Peyer's patch (tissue), 4 donors: Measurements from ENCODE around the gene RIC8B. TPM values are rescaled to one million over a fixed set of nuclear protein-coding genes. Genes with fewer than 3 reads are reported as not detected.

ENCODE experiments used
- DNase-seq, 3 donors: peaks; one replicate each; pipeline ENCODE4 v3.0.0-alpha.2; 2017 to 2019
- H3K27ac ChIP-seq, 4 donors: fragments of 200-600 bp; sonication (generic); one replicate each; pipeline ENCODE4 v1.5.1; 2016 to 2019
- H3K27me3 ChIP-seq, 2 donors: fragments of 200-600 bp; sonication (generic); one replicate each; pipeline ENCODE4 v1.5.1; 2019
- H3K36me3 ChIP-seq, 3 donors: fragments of 200-600 bp; sonication (generic); one replicate each; pipeline ENCODE4 v1.5.1; 2016 to 2019
- H3K4me1 ChIP-seq, 4 donors: fragments of 200-600 bp; sonication (generic); one replicate each; pipeline ENCODE4 v1.5.1; 2016 to 2019
- H3K4me3 ChIP-seq, 4 donors: fragments of 200-600 bp; sonication (generic); 1 replicate in 3 of 4; 2 replicates in 1 of 4; pipeline ENCODE4 v1.5.1; 2016 to 2019; ENCODE audit warnings: mild to moderate bottlenecking in 1 of 4
- H3K9me3 ChIP-seq, 4 donors: fragments of 200-600 bp; sonication (generic); one replicate each; pipeline ENCODE4 v1.5.1; 2016 to 2019; ENCODE audit warnings: mild to moderate bottlenecking in 1 of 4
- POLR2A ChIP-seq, 2 donors: fragments of 450-650 bp; IDR thresholded peaks; one replicate each; pipeline ENCODE4 v1.5.1; 2017; ENCODE audit warnings: antibody characterized with exemption in 2 of 2, mild to moderate bottlenecking in 2 of 2, moderate library complexity in 2 of 2
- total RNA-seq, 4 donors: library from RNA; depleted of rRNA; stranded (reverse); fragments of >200 nt; gene quantifications; one replicate each; pipeline ENCODE4 v1.1.0, GENCODE V29; 2016
- TF ChIP-seq, protein P1 (sequence below), 6 experiments: fragments of 450-650 bp in 4 of 6; fragments of 200-600 bp in 2 of 6; sonication (generic) in 1 of 6; IDR thresholded peaks; one replicate each; pipeline ENCODE4 v1.5.1; 2017 to 2019; ENCODE audit warnings: antibody characterized with exemption in 6 of 6, mild to moderate bottlenecking in 3 of 6, moderate library complexity in 1 of 6

The RIC8B gene
- total RNA-seq, 4 donors from 2014 or later = 9.5 to 23.1 (median 16.2) TPM

DNA sequence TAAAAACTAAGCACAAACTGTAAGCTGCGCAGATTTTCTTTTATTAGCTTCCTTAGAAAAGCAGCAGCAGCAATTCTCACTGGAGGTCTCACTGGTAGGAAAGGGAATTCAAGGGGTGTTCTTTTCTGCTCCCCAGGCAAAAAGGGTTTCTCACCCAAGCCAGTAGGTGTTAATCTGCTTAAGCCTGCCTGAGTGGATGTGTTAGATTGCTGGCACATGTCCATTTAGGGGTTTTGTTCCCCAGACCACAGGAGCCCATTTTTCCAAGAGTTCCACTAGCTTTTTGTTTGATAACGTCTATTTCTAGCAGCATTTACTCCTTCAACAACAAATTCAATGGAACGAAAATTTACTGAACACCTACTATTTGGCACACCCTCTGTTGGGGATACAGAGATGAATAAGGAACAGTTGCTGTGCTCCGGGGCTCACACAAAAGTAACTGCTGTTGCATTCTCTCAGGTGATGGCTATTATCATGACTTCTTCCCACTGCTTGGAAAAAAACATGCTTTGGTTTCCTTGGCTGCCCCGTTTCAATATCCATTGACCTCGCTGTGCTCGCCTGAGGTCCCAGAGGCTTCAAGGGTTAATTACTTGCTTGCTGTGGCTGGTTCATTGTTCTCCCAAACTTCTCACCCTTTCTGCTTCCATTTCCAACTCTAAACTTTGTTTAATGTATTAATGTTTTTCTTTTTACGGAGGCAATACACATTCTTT is 31.1 kb upstream of the RIC8B start:
- H3K9me3 ChIP-seq = no peaks in the 10 kb centered on the region
- H3K4me1 ChIP-seq = peaks cover 0 to 6% (median 0%) of the 10 kb centered on the region in 4 donors
- H3K36me3 ChIP-seq = no peaks in the 10 kb centered on the region
- DNase-seq = no peak
- H3K27me3 ChIP-seq = no peaks in the 10 kb centered on the region
- H3K4me3 ChIP-seq = no peak overlapping the region
- TF ChIP-seq, protein P1, sequence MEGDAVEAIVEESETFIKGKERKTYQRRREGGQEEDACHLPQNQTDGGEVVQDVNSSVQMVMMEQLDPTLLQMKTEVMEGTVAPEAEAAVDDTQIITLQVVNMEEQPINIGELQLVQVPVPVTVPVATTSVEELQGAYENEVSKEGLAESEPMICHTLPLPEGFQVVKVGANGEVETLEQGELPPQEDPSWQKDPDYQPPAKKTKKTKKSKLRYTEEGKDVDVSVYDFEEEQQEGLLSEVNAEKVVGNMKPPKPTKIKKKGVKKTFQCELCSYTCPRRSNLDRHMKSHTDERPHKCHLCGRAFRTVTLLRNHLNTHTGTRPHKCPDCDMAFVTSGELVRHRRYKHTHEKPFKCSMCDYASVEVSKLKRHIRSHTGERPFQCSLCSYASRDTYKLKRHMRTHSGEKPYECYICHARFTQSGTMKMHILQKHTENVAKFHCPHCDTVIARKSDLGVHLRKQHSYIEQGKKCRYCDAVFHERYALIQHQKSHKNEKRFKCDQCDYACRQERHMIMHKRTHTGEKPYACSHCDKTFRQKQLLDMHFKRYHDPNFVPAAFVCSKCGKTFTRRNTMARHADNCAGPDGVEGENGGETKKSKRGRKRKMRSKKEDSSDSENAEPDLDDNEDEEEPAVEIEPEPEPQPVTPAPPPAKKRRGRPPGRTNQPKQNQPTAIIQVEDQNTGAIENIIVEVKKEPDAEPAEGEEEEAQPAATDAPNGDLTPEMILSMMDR (IDR thresholded peaks at IDR 0.05) = no peak
- H3K27ac ChIP-seq = no peak overlapping the region

DNA sequence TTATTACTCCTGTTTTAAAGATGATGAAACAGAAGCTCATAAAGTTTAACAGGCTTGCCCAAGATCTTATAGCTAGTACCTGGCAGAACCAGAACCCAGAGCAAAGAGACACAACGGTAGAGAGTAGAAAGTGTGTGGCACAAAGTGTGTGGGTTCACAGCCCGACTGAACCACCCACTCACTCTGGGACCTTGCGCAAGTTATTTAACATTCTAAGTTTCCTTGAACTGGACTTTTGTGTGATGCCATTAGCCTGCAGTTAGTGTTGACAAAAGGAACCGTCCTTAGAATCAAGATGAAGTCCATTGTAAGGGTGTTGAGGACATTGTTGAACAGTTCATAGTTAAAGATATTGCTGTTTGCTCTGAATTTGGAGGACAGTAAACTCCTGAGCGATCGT is 29.9 kb upstream of the RIC8B start:
- Histone ChIP-seq H3K27ac (no peak overlapping the region), H3K9me3 (no peaks in the 10 kb centered on the region), H3K4me1 (peaks cover 0 to 6% (median 0%) of the 10 kb centered on the region in 4 donors), H3K36me3 (no peaks in the 10 kb centered on the region), H3K4me3 (no peak overlapping the region), H3K27me3 (no peaks in the 10 kb centered on the region)
- no peak for DNase-seq
- TF ChIP-seq, protein P1 (IDR thresholded peaks at IDR 0.05) = no peak
- TF ChIP-seq POLR2A (IDR thresholded peaks at IDR 0.05) = no peak

DNA sequence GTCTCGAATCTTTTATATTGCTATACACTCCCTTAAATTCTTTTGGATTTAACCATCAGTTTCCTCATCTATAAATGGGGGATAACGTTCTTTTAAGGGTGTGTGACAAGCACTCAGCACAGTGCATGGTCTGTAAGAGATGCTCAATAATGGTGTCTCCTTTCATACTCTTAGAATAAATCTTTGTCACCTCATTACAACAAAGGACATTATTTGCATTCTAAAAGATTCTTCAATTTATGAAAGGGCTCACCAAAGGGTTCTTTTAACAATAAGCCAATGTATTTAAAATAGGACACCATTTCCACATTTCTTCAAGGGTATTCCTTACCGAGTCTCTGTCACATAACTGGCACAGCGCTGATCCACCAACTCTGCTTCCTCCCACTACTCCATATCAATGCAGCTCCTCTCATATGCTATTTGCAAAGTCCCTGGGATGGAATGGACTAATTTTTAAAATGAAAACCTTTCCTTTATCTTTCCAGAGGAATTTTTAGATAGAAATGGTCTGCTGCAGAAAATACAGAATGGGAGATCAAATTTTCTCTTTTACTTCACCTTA is 29.2 kb upstream of the RIC8B start:
- Histone ChIP-seq H3K27ac (no peak overlapping the region), H3K36me3 (no peaks in the 10 kb centered on the region), H3K9me3 (no peaks in the 10 kb centered on the region), H3K4me1 (no peaks in the 10 kb centered on the region), H3K4me3 (no peak overlapping the region), H3K27me3 (no peaks in the 10 kb centered on the region)
- no peak for TF ChIP-seq POLR2A (IDR thresholded peaks at IDR 0.05)
- TF ChIP-seq, protein P1 (IDR thresholded peaks at IDR 0.05) = no peak
- DNase-seq = no peak

DNA sequence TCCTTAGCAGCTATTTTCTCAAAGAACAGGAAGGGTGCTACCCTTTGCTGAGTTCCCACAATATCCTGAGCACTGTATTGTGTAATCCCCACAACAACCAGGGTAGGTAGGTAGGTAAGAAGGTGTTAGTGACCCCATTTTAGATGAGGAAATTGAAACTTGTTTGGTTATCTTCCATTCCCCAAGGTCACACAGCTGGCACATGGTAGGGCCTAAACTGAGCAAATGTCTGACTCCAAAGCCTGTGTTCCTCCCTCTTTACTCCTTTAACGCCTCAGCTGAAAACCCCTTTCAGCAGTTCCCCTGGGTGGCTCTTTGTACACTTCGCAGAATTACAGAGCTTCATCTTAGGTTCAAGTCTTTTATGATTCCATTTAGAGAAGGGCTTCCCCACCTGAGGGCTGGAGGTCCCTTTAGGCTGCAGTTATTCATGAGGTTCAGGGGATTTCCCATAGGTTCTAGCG is 26.5 kb upstream of the RIC8B start:
- no peaks in the 10 kb centered on the region for H3K9me3 ChIP-seq
- DNase-seq = no peak
- H3K27ac ChIP-seq = no peak overlapping the region
- H3K27me3 ChIP-seq = no peaks in the 10 kb centered on the region
- no peak for TF ChIP-seq POLR2A (IDR thresholded peaks at IDR 0.05)
- TF ChIP-seq, protein P1 (IDR thresholded peaks at IDR 0.05) = no peak
- H3K4me1 ChIP-seq = no peaks in the 10 kb centered on the region
- H3K4me3 ChIP-seq = no peak overlapping the region
- H3K36me3 ChIP-seq = no peaks in the 10 kb centered on the region

DNA sequence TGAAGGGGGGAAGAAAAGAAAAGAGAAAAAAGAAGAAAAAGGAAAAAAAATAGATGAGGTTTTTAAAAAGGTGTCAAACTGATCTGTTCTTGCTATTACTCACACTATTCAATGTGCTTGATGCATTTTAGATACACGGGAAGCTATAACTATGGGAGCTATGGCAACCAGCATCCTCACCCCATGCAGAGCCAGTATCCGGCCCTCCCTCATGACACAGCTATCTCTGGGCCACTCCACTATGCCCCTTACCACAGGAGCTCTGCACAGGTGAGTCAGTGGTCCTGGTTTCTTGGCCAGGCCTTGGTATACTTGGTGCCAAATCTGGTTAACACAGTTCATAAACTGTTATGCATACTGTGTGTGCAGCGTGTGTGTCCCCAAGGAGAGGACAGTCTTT is 24.0 kb upstream of the RIC8B start:
- Histone ChIP-seq H3K9me3 (no peaks in the 10 kb centered on the region), H3K27ac (no peak overlapping the region), H3K4me3 (no peak overlapping the region), H3K36me3 (no peaks in the 10 kb centered on the region), H3K27me3 (no peaks in the 10 kb centered on the region), H3K4me1 (peaks cover 0 to 6% (median 3%) of the 10 kb centered on the region in 4 donors)
- no peak for DNase-seq
- no peak for TF ChIP-seq POLR2A (IDR thresholded peaks at IDR 0.05)
- TF ChIP-seq, protein P1 (IDR thresholded peaks at IDR 0.05) = no peak
